ENCODE measurements around the gene INTS7. TPM values are rescaled to one million over a fixed set of nuclear protein-coding genes. Genes with fewer than 3 reads are reported as not detected.

Gene INTS7
- total RNA-seq, 1 donor from 2014 or later = 9.5 TPM

DNA sequence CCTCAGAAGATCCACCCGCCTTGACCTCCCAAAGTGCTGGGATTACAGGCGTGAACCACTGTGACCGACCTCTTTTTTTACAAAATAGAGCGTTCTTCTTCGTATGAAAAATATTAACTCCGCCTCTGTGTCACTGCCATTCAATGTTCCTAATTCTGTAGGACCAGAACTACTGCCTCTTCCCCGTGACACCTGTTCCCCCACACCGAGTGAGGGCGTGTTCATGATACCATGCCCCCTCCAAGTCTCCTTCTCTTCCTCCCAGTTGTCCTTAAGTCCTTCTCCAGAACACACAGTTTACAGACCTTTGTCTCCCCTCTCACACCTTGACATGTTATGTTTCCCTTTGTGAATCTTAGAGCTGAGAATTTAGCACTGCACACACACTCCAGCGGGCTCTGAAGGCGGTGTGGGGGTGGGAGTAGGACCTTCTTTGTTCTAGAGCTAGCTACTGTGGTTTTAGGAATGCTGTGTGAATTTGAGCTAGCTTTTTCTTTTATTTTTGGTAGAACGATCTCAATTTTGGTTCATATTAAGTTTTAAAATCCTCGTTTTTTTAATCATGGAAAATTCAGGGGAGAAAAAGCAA, 122.4 kb downstream of the INTS7 start:
- DNase-seq = no peak
- Histone ChIP-seq H3K4me1 (no peaks in the 10 kb centered on the region), H3K27me3 (ENCODE audit: low read depth) (peaks cover 13% of the 10 kb centered on the region), H3K27ac (replicated peaks) (no peak overlapping the region), H3K36me3 (no peaks in the 10 kb centered on the region), H3K4me3 (no peak overlapping the region), H3K9me3 (replicated peaks) (no peaks in the 10 kb centered on the region)
- TF ChIP-seq, protein P1, sequence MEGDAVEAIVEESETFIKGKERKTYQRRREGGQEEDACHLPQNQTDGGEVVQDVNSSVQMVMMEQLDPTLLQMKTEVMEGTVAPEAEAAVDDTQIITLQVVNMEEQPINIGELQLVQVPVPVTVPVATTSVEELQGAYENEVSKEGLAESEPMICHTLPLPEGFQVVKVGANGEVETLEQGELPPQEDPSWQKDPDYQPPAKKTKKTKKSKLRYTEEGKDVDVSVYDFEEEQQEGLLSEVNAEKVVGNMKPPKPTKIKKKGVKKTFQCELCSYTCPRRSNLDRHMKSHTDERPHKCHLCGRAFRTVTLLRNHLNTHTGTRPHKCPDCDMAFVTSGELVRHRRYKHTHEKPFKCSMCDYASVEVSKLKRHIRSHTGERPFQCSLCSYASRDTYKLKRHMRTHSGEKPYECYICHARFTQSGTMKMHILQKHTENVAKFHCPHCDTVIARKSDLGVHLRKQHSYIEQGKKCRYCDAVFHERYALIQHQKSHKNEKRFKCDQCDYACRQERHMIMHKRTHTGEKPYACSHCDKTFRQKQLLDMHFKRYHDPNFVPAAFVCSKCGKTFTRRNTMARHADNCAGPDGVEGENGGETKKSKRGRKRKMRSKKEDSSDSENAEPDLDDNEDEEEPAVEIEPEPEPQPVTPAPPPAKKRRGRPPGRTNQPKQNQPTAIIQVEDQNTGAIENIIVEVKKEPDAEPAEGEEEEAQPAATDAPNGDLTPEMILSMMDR (IDR thresholded peaks at IDR 0.05; ENCODE audit: borderline replicate concordance) = no peak
- intact Hi-C loops (cut with micrococcal nuclease) = no loop called here

- H3K4me3 ChIP-seq = no peak overlapping the region
- H3K27ac ChIP-seq (replicated peaks) = no peak overlapping the region
- TF ChIP-seq, protein P1 (IDR thresholded peaks at IDR 0.05; ENCODE audit: borderline replicate concordance) = no peak
- H3K4me1 ChIP-seq = no peaks in the 10 kb centered on the region
- H3K27me3 ChIP-seq (ENCODE audit: low read depth) = peaks cover 13% of the 10 kb centered on the region
- no peak for DNase-seq
- intact Hi-C loops (cut with micrococcal nuclease) = no loop called here
- no peaks in the 10 kb centered on the region for H3K9me3 ChIP-seq (replicated peaks)
- no peaks in the 10 kb centered on the region for H3K36me3 ChIP-seq
Measured at GRCh38 chr1:211912038-211912437, 123.3 kb downstream of the INTS7 start.

- DNase-seq = no peak
- Histone ChIP-seq H3K9me3 (replicated peaks) (no peaks in the 10 kb centered on the region), H3K4me3 (no peak overlapping the region), H3K4me1 (no peaks in the 10 kb centered on the region), H3K27ac (replicated peaks) (no peak overlapping the region), H3K36me3 (no peaks in the 10 kb centered on the region), H3K27me3 (ENCODE audit: low read depth) (peaks cover 13% of the 10 kb centered on the region)
- TF ChIP-seq, protein P1 (IDR thresholded peaks at IDR 0.05; ENCODE audit: borderline replicate concordance) = no peak
- intact Hi-C loops (cut with micrococcal nuclease) = no loop called here
Measured at GRCh38 chr1:211910913-211911485, 124.4 kb downstream of the INTS7 start.

- H3K27ac ChIP-seq (replicated peaks) = no peak overlapping the region
- TF ChIP-seq, protein P1 (IDR thresholded peaks at IDR 0.05; ENCODE audit: borderline replicate concordance) = no peak
Measured at GRCh38 chr1:211910113-211910884, 125.1 kb downstream of the INTS7 start.

DNA sequence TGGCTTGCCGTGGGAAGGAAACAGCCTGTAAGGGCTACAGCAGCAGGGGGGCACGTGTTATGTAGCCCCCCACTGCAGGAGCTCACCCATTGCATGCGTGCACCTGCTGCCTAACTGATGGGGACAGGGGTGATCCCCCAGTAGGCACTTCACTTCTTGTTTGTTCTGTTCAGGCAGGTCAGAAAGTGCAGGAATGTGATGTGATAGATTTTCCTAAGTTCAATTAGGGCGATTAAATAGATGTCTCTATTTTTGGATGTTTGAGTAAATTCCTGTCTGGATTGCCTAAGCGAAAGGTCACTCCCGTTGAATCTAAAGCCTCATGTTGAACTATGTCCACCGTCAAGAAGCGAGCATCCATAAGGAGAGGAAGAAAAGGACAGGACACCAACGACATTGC, 126.0 kb downstream of the INTS7 start:
- intact Hi-C loops (cut with micrococcal nuclease) = no loop called here
- Histone ChIP-seq H3K4me3 (no peak overlapping the region), H3K9me3 (replicated peaks) (no peaks in the 10 kb centered on the region), H3K4me1 (no peaks in the 10 kb centered on the region), H3K27me3 (ENCODE audit: low read depth) (peaks cover 18% of the 10 kb centered on the region), H3K36me3 (no peaks in the 10 kb centered on the region), H3K27ac (replicated peaks) (no peak overlapping the region)
- TF ChIP-seq, protein P1 (IDR thresholded peaks at IDR 0.05; ENCODE audit: borderline replicate concordance) = no peak
- DNase-seq = no peak

More at GRCh38 chr1:211910113-211910884, 125.1 kb downstream of the INTS7 start:
- DNase-seq = no peak
- intact Hi-C loops (cut with micrococcal nuclease) = no loop called here
- no peak overlapping the region for H3K4me3 ChIP-seq
- no peaks in the 10 kb centered on the region for H3K9me3 ChIP-seq (replicated peaks)
- H3K4me1 ChIP-seq = no peaks in the 10 kb centered on the region
- no peaks in the 10 kb centered on the region for H3K36me3 ChIP-seq
- peaks cover 14% of the 10 kb centered on the region for H3K27me3 ChIP-seq (ENCODE audit: low read depth)

Measured in left ventricle myocardium inferior (tissue), 1 donor.